Dermis microvascular lymphatic vessel endothelial cell (primary cell): ENCODE results near the gene ALDOA. TPM values are rescaled to one million over a fixed set of nuclear protein-coding genes. Genes with fewer than 3 reads are reported as not detected.
"Not testable (repeated sequence)": the region's sequence is repeated elsewhere in the genome, so short reads cannot be mapped to it uniquely, and the experiment has no call there.

ENCODE experiments used
- DNase-seq, 2 donors: peaks; one replicate each; pipeline versions ENCODE4 v3.0.0 to v3.0.0-alpha.2; 2010; ENCODE audit warnings: low read depth in 2 of 2
- total RNA-seq: library from RNA; depleted of rRNA; stranded (reverse); fragments of >200 nt; gene quantifications from 2 replicates; pipeline ENCODE4 v1.2.1, GENCODE V29; 2014

The ALDOA gene
- total RNA-seq, 1 donor from 2014 or later = 225 TPM

- DNase-seq = not testable (repeated sequence)
Measured at GRCh38 chr16:30040690-30041089, 24.9 kb upstream of the ALDOA start.

GRCh38 chr16:30041841-30042240 is 23.7 kb upstream of the ALDOA start:
- DNase-seq = peak; percentile 38 to 60

- no peak for DNase-seq
Measured at GRCh38 chr16:30046178-30046577, 19.4 kb upstream of the ALDOA start.

- no peak for DNase-seq
Measured at GRCh38 chr16:30046588-30046987, 19.0 kb upstream of the ALDOA start.

- DNase-seq = no peak
Measured at GRCh38 chr16:30049871-30050270, 15.7 kb upstream of the ALDOA start.

- DNase-seq = peak in 1 of 2 donors; percentile 78
Measured at GRCh38 chr16:30051518-30051917, 14.0 kb upstream of the ALDOA start.

GRCh38 chr16:30052671-30053372 is 12.7 kb upstream of the ALDOA start:
- peak; percentile 72 to 91 for DNase-seq

- DNase-seq = peak in 1 of 2 donors; percentile 33
Measured at GRCh38 chr16:30053376-30054015, 12.1 kb upstream of the ALDOA start.

- DNase-seq = no peak
Measured at GRCh38 chr16:30054451-30054850, 11.1 kb upstream of the ALDOA start.

GRCh38 chr16:30054959-30055553 is 10.5 kb upstream of the ALDOA start:
- DNase-seq = no peak

- DNase-seq = no peak
Measured at GRCh38 chr16:30060346-30060745, 5.2 kb upstream of the ALDOA start.

- DNase-seq = no peak
Measured at GRCh38 chr16:30060836-30061554, 4.6 kb upstream of the ALDOA start.

- no peak for DNase-seq
Measured at GRCh38 chr16:30063278-30063892, 2.2 kb upstream of the ALDOA start.

GRCh38 chr16:30063893-30064728 is 1.4 kb upstream of the ALDOA start:
- peak in 1 of 2 donors; percentile 38 for DNase-seq

GRCh38 chr16:30064729-30065101 is 845 bp upstream of the ALDOA start:
- no peak for DNase-seq

- peak in 1 of 2 donors; percentile 64 for DNase-seq
Measured at GRCh38 chr16:30065943-30066760, 592 bp downstream of the ALDOA start.

- DNase-seq = no peak
Measured at GRCh38 chr16:30066761-30067583, 1.4 kb downstream of the ALDOA start.

GRCh38 chr16:30067584-30067916 is 2.0 kb downstream of the ALDOA start:
- DNase-seq = no peak

GRCh38 chr16:30068333-30068732 is 2.8 kb downstream of the ALDOA start:
- no peak for DNase-seq
